ENCODE results near the gene CA5B. TPM values are rescaled to one million over a fixed set of nuclear protein-coding genes. Genes with fewer than 3 reads are reported as not detected.

The CA5B gene
- total and polyA plus RNA-seq, 2 of the 8 experiments (the other 6 are each of a cell fraction or from before 2014, with no cell fraction given) = 3.3 to 8.6 TPM

GRCh38 chrX:15781961-15782699 lies 44.1 kb downstream of the CA5B start (continued):
- no peak for TF ChIP-seq POLR2AphosphoS5 (IDR thresholded peaks at IDR 0.05; ENCODE audit: low read depth, low read length)
- no peak for TF ChIP-seq RNF2 (IDR thresholded peaks at IDR 0.05; ENCODE audit: borderline replicate concordance, low read depth, low read length, missing control alignments, poor library complexity, severe bottlenecking)
- TF ChIP-seq EZH2 (IDR thresholded peaks at IDR 0.05; ENCODE audit: low read depth, low read length, severe bottlenecking) = no peak
- no peak for TF ChIP-seq FOSL1 (IDR thresholded peaks at IDR 0.05; ENCODE audit: insufficient read depth, low read depth, low read length)
- no peak for TF ChIP-seq CBX8 (IDR thresholded peaks at IDR 0.05; ENCODE audit: borderline replicate concordance, low read depth, low read length)
